GM21737 (cell line): ENCODE data around the gene KCNT1.

Experiments used
- ATAC-seq: cut with Tn5 transposase; IDR thresholded peaks from one replicate; pipeline ENCODE4 v1.9.1; 2021; ENCODE audit warnings: mild to moderate bottlenecking, moderate library complexity; ENCODE audit not compliant: unreplicated experiment

The KCNT1 gene

DNA sequence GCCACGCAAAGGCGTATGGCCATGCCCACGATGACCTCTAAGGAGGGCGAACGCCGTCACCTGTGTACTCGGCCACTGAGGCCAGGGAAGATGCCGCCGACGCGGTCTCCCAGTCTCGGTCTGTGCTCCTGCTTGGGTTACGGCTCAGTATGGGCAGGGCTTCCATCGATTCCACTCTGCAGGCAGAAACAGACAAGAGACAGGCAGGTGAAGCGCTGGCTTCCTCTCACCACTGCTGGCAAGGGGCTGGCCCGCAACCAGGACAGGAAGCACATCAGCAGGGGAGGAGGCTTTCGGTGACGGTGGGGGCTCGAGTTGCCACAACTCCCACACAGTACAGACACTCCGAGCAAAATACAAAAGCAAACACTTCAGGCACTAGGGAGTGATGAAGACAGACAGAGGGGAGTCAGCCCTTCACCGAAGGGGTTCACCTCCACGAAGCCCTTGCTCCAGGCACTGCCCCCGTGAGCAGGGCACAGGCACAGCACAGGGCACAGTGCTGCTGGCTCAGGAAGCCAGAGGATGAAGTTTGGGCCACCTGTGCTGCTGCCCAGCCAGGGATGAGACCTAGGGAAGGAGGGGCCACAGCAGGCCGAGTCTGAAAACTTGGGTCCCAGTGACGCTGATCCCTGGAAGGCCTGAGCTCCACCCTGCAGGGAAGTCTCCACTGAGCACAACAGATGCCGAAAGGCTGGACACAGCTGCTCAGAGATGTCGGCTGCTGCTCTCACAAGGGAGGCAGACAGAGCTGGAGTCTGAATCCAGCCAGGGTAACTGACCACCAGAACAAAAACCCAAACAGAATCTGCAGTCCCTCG lies 114.1 kb downstream of the KCNT1 start:
- ATAC-seq: no peak

DNA sequence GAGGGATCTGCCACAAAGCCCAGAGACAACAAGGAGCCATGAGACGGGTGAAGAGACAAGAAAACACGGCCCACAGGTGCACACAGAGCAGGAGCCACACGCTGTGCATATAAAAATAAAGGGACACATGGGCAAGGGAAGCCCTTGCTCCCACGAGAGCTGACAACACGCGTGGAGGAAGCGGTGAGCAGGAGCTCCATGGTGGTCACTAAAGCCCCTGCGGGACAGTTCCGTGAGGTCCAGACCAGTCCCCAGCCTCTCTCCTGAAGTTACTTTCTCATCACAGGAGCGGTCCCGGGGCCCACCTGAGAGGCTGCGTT lies 114.6 kb downstream of the KCNT1 start:
- ATAC-seq: no peak

- ATAC-seq: no peak
Observed at GRCh38 chr9:135817951-135818717, 116.1 kb downstream of the KCNT1 start.

- ATAC-seq: no peak
Observed at GRCh38 chr9:135818718-135819475, 116.9 kb downstream of the KCNT1 start.

GRCh38 chr9:135819905-135820304 lies 117.9 kb downstream of the KCNT1 start:
- ATAC-seq: no peak

DNA sequence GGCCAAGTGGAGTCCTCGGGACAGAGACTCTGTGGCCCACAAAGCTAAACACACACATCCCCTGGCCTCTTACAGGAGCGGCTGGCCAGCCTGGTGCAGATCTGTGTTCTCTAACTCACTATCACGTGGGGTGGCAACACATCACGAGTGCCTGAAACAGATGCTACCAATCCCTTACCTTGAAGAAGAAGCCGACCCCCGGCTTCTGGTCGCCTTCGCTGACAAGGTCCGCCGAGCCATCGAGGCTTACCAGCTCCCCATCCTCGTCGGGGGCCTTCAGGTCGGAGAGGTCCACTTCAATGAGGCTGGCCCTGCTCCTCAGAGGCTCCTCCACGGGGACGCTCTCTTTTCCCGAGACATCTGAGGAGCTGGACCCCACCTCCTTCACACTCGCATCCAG lies 118.7 kb downstream of the KCNT1 start:
- no peak for ATAC-seq

GRCh38 chr9:135821116-135821515 lies 119.1 kb downstream of the KCNT1 start:
- ATAC-seq: no peak

DNA sequence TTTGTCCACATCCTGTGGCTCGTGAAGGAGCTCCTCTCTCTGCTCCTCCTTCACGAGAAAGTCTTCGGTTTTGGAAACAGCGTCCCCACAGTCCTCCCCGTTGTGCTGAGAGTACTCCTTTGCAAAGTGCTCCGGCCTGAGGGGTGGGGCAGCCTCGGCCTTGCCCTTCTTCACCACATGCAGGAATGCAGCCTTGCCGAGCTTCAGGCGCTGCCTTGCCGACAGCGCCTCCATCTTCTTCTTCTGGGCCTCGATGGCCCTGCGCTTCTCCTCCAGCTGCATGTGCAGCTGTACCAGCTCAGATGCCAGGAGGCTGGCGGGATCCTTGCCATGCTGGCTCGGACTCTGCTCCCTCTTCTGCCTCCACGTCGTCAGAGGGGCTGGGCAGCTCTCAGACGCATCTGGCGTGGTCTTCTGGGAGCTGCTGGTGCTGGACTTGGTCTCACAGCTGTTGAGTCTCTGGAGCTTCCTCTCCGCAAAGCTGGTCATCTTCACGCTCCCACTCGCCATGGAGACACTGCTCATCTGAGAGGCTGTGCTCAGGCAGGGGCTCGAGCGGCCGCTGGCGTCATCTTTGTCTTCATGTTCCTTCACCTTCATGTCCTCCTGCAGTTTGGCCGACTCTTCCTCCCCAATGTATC lies 119.9 kb downstream of the KCNT1 start:
- no peak for ATAC-seq

GRCh38 chr9:135822374-135822755 lies 120.4 kb downstream of the KCNT1 start:
- no peak for ATAC-seq

DNA sequence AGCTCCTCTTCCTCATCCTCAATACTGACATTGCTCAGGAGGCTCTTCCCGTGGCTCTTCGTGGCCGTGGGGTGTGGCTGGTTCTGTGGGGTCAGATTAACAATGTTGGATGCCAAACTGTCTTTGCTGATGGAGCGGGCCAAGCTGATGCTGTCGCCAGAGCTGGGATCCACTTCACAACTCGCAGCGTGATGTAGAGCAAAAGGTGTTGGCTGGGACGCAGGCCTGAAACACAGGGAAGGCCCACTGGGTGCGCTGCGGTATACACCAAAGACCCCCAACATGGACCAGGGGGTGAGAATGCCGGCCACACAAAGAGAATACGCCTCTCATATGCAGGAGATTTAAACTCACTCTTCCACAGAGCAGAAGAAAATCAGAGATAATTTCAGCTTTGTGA lies 121.1 kb downstream of the KCNT1 start:
- ATAC-seq: no peak

DNA sequence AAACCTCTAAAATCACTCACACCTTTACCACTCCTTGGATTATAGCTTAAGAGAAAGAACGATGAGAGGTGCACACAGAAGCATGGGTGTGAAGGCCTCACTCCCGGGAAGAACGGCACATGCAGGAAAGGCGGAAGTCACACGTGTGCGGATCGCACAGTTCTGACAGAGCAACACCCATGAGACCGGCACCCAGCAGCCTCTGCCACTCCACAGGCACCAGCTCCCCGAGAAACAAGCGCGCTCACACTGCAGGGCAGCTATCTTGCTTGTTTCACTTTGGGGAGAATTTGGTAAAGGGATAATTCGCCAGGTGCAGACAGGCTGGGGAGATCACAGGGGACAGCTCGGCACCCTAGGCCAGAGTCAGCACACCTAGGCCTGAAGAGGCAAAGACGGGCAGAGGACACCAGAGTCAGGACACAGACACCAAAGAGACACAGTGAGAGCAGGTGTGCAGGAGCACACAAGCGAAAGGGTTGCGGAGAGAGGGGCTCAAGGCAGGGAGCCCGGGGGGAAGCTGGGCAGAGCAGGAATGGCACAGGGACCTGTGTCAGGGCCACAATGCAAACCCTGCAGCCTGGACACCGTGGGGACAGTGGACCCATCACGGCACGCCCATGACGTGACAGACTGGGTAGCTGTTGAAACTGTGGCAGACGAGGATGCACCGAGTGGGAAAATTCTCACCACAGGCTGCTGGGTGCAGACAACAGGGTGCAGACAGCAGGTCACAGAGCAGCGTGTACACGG lies 123.6 kb downstream of the KCNT1 start:
- no peak for ATAC-seq

GRCh38 chr9:135826188-135826545 lies 124.2 kb downstream of the KCNT1 start:
- ATAC-seq: no peak

DNA sequence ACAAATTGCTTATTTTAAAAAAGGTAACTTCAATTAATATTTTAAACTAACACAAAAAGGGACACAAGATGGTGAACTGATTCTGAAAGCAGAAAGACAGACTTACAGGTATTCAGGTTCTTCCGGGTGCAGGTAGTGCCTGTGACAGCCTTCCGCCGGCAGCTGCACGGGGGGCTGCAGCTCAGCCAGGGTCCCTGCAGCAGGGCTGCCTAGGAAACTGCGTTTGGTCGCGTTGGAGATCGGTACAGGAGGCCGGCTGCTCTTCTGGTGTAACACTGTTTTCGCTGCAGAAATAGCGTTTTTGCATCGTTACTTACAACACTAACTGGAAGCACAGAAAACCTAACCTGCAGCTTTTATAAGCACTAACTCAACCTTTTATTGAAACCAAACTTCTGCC lies 125.3 kb downstream of the KCNT1 start:
- ATAC-seq: no peak

DNA sequence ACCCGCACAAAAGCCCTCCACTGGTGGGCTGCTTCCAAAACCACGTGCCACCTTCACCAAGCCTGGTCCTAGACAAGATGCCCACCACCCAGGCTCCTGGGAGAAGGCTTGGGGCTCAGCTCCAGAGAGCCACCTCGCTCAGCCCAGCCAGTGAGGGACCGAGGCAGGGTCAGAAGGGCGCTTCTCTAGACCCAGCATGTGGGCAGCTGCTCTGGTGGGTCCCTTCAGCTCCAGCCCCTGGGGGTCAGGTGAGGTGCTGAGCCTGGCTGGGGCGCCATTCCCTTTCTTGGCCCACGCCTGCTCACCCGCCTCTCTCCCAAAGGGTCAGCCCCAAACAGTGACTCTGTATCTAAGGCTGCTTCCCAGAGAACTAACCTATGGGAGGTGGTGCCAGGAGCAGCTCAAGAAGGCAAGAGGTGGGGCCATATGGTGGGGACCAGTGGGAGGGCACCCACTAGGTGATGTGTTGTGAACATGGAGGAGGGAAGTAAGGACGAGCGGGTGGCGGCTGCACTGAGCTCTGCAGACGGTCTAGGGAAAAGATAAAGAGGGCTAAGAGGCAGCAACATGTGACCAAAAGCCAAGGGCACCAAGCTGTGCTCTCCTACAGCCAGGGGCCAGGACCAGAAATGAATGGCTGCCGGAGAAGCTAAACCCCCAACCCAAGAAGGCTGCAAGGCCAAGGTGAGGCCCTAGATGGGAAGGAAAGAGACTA lies 126.0 kb downstream of the KCNT1 start:
- no peak for ATAC-seq

GRCh38 chr9:135828656-135829055 lies 126.7 kb downstream of the KCNT1 start:
- ATAC-seq: no peak

GRCh38 chr9:135830496-135830895 lies 128.5 kb downstream of the KCNT1 start:
- ATAC-seq: no peak

DNA sequence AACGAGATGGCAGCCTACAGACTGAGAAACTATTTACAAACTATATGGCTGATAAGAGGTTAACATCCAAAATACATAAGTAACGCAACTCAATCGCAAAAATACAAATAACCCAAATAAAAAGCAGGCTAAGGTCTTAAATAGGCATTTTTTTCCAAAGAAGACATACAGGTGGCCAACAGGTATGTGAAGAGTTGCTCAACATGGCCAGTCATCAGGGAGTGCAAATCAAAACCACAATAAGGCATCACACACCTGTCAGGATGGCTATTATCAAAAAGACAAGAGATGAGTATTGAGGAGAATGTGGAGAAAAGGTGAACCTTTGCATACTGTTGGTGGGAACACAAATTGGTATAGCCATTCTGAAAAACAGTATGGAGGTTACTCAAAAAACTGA lies 131.9 kb downstream of the KCNT1 start:
- ATAC-seq: no peak

DNA sequence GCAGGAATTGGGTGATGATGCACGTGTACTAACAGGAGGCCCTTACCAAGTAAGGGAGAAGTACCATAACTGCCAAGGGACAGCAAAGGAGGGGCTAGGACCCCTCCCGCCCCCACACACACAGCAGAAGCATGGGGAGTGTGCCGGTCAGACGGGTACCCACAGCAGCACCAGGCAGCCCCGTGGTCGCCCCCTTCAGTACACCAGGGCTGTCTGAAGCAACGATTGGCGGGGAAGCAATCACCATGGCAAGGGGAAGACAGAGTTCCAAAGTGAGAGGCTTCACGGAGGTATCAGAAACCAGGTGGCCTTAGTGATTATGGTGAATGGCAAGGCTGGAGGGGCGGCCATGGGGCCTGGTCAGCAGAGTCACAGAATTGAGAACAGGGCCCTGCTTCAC lies 133.1 kb downstream of the KCNT1 start:
- no peak for ATAC-seq

- ATAC-seq: no peak
Observed at GRCh38 chr9:135839516-135839915, 137.5 kb downstream of the KCNT1 start.

GRCh38 chr9:135840107-135840506 lies 138.1 kb downstream of the KCNT1 start:
- ATAC-seq: no peak
